GM12874 (cell line): ENCODE results near the gene MBTPS1.

ENCODE experiments used
- CTCF ChIP-seq: IDR thresholded peaks from 2 replicates; pipeline ENCODE4 v1.5.1; 2011; ENCODE audit warnings: low read depth, mild to moderate bottlenecking, control low read depth, low read length, moderate library complexity; ENCODE audit not compliant: insufficient read depth

The MBTPS1 gene

GRCh38 chr16:84116720-84117493 is at the start of gene MBTPS1:
MBTPS1 (minus strand) TSS chr16:84116942; CDS start chr16:84101783, 15,159 bp downstream.
- TF ChIP-seq CTCF: no peak

GRCh38 chr16:84165746-84166145 is 49.0 kb upstream of the MBTPS1 start:
- TF ChIP-seq CTCF: no peak

- TF ChIP-seq CTCF: no peak
Observed at GRCh38 chr16:84161801-84162200, 45.1 kb upstream of the MBTPS1 start.

GRCh38 chr16:84161037-84161436 is 44.3 kb upstream of the MBTPS1 start:
- TF ChIP-seq CTCF: no peak

GRCh38 chr16:84159800-84160199 is 43.1 kb upstream of the MBTPS1 start:
- TF ChIP-seq CTCF: no peak

- TF ChIP-seq CTCF: no peak
Observed at GRCh38 chr16:84159007-84159406, 42.3 kb upstream of the MBTPS1 start.

- no peak for TF ChIP-seq CTCF
Observed at GRCh38 chr16:84156342-84156784, 39.6 kb upstream of the MBTPS1 start.
